ENCODE results near the gene MS4A5. TPM values are rescaled to one million over a fixed set of nuclear protein-coding genes. Genes with fewer than 3 reads are reported as not detected.

MS4A5 gene
- polyA plus RNA-seq, 1 of the 3 experiments (the other 2 are of a cell fraction) = not detected

- Histone ChIP-seq H3K9ac (no peak overlapping the region), H3K27me3 (ENCODE audit: insufficient read depth) (no peaks in the 10 kb centered on the region), H3F3A (replicated peaks; ENCODE audit: insufficient read depth) (no peaks in the 10 kb centered on the region), H2AFZ (ENCODE audit: low read depth) (no peak overlapping the region), H3K9me2 (no peaks in the 10 kb centered on the region), H4K20me1 (ENCODE audit: insufficient read depth) (no peaks in the 10 kb centered on the region), H3K4me1 (ENCODE audit: control insufficient read depth in 1 of 2, insufficient read depth in 2 of 2, low read depth in 1 of 2, low read length in 1 of 2) (no peaks in the 10 kb centered on the region), H3K4me3 (ENCODE audit: low read depth in 2 of 2, low read length in 1 of 2) (no peak overlapping the region), H3K9me3 (no peaks in the 10 kb centered on the region), H3K79me2 (ENCODE audit: insufficient read depth) (no peaks in the 10 kb centered on the region; the same call in 1 of the 2 replicates), H3K36me3 (replicated peaks in 1 of 2; ENCODE audit: control insufficient read depth in 1 of 2, insufficient read depth in 2 of 2, low read length in 1 of 2) (no peaks in the 10 kb centered on the region), H3K4me2 (no peak overlapping the region), H3K27ac (ENCODE audit: low read depth in 2 of 2, low read length in 1 of 2) (no peak overlapping the region)
- POLR2A ChIA-PET = no interaction called here
- 9% methylated on average over 7 of the region's 7 CpGs for WGBS (ENCODE audit: low lambda C conversion rate)
- TF ChIP-seq RFX5 (IDR thresholded peaks at IDR 0.05; ENCODE audit: low read length) (no peak), EP300 (IDR thresholded peaks at IDR 0.05; ENCODE audit: borderline replicate concordance in 1 of 2, low read depth in 1 of 2, low read length in 1 of 2) (no peak), FOSL2 (IDR thresholded peaks at IDR 0.05; ENCODE audit: borderline replicate concordance, low read depth) (no peak), SMC3 (IDR thresholded peaks at IDR 0.05; ENCODE audit: low read depth, low read length) (no peak), ELF1 (IDR thresholded peaks at IDR 0.05) (no peak), CTCF (IDR thresholded peaks at IDR 0.05) (no peak), MXI1 (IDR thresholded peaks at IDR 0.05; ENCODE audit: low read depth, low read length) (no peak), MAX (IDR thresholded peaks at IDR 0.05; ENCODE audit: low read depth) (no peak), FOXJ3 (CRISPR knock-in tag; IDR thresholded peaks at IDR 0.05) (no peak), TEAD4 (IDR thresholded peaks at IDR 0.05; ENCODE audit: borderline replicate concordance, insufficient read depth) (no peak), RCOR1 (IDR thresholded peaks at IDR 0.05; ENCODE audit: low read length) (no peak), USF2 (IDR thresholded peaks at IDR 0.05; ENCODE audit: borderline replicate concordance, low read depth, low read length) (no peak), SIN3A (IDR thresholded peaks at IDR 0.05; ENCODE audit: borderline replicate concordance, low read depth, low read length) (no peak), ZBTB33 (IDR thresholded peaks at IDR 0.05; ENCODE audit: borderline replicate concordance, low read depth) (no peak)
- CTCF ChIA-PET = no interaction called here
- no peak for DNase-seq
Measured at GRCh38 chr11:60394666-60395380, 34.5 kb upstream of the MS4A5 start.
